Right lobe of liver (tissue), 6 donors: ENCODE measurements around the gene MAST4. TPM values are rescaled to one million over a fixed set of nuclear protein-coding genes. Genes with fewer than 3 reads are reported as not detected.

ENCODE experiments used
- ATAC-seq, 4 donors: fragments of 200-7000 bp; cut with Tn5 transposase; one replicate each; pipeline ENCODE4 v1.9.1; 2020; ENCODE audit warnings: mild to moderate bottlenecking in 4 of 4, moderate library complexity in 4 of 4
- DNase-seq, 3 donors: peaks; one replicate each; pipeline ENCODE4 v3.0.0-alpha.2; 2020
- H3K27ac ChIP-seq, 3 donors: fragments of 200-600 bp; one replicate each; pipeline ENCODE4 v1.8.0; 2022
- H3K27me3 ChIP-seq, 2 donors: fragments of 200-600 bp; one replicate each; pipeline ENCODE4 v1.8.0; 2022
- H3K36me3 ChIP-seq, 4 donors: fragments of 200-600 bp; sonication (generic) in 1 of 4; one replicate each; pipeline versions ENCODE4 v1.5.1 to v1.8.0; 2017 to 2022; ENCODE audit warnings: control low read depth in 1 of 4
- H3K4me1 ChIP-seq, 4 donors: fragments of 200-600 bp; sonication (generic) in 1 of 4; one replicate each; pipeline versions ENCODE4 v1.5.1 to v1.8.0; 2017 to 2022; ENCODE audit warnings: control low read depth in 1 of 4
- H3K4me3 ChIP-seq, 3 donors: fragments of 200-600 bp; one replicate each; pipeline ENCODE4 v1.8.0; 2022
- H3K9me3 ChIP-seq, 4 donors: fragments of 200-600 bp; sonication (generic) in 1 of 4; one replicate each; pipeline versions ENCODE4 v1.5.1 to v1.8.0; 2017 to 2022; ENCODE audit warnings: control low read depth in 1 of 4
- POLR2A ChIP-seq: fragments of 450-650 bp; IDR thresholded peaks from one replicate; pipeline ENCODE4 v1.6.1; 2017; ENCODE audit warnings: antibody characterized with exemption, mild to moderate bottlenecking
- WGBS: methylation state at CpG from one replicate; pipeline ENCODE4 v1.1.6; 2018; ENCODE audit warnings: low coverage, low lambda C conversion rate; ENCODE audit not compliant: insufficient coverage; ENCODE audit errors: missing lambda C conversion rate; 5-methylcytosine and 5-hydroxymethylcytosine counted together
- intact Hi-C, 2 donors: fragments of 100-400 bp; cut with DNase I; formaldehyde crosslinking; loops; one replicate each; pipeline versions ENCODE4 v1.11.2 to v1.14.1; 2022
- total RNA-seq, 6 experiments: library from RNA; depleted of rRNA in 2 of 6; stranded (reverse); fragments of >200 nt in 2 of 6; fragmentation: NEBNext Ultra II Directional in 3 of 6; extraction: Animal tissue kit (Norgen Biotek cat#: 25700) in 3 of 6; gene quantifications; one replicate each; pipeline versions ENCODE4 v1.1.0 to v1.2.4, GENCODE V29; 2016 to 2023
- TF ChIP-seq, protein P1 (sequence below), 4 donors: fragments of 200-600 bp in 3 of 4; fragments of 450-650 bp in 1 of 4; IDR thresholded peaks; one replicate each; pipeline versions ENCODE4 v1.5.1 to v1.8.0; 2016 to 2022; ENCODE audit warnings: antibody characterized with exemption in 4 of 4, mild to moderate bottlenecking in 2 of 4
- donor health status: DM: no; HTN: yes; CAD: no.
- donor health status: DM: no; HTN: no; CAD: no.
- donor health status: DM: no; HTN: no; CAD: no.
- donor health status: DM: no; HTN: yes; CAD: no.
- donor health status: DM: no; HTN: yes; CAD: no.

MAST4 gene
- total RNA-seq, 6 experiments from 2014 or later = 9.4 to 23.5 (median 13.9) TPM

DNA sequence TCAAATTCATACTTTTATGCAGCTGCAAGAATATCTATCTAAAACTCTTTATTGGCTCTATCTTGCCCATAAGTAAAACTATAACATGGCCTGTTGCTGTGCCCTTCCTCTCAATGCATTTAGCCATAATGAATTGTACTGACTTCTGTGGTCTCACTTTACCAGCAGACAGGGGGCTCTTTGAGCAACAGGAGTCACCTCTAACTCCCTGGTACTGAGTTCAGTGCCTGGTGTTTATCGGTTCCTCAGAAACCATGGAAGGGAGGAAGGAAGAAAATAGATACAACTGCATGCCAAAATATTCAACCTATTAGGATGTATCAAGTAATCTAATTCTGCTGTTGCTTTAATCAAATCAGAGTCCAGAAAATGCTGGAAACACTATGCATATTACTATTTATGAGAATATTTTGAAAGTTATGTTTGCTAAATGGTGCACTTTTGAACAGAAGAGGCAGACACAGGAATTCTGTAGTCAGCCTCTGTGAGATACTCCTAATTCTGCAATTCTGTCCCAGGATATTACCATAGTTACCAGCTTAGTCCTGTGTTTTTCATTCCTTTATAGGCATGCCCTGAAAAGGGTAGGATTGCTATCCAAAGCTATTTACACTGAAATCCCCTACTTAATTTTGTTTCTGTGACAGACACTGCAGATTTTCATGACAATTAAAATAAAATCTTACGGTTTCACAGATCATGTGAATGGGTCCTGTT lies 510.6 kb downstream of the MAST4 start:
- H3K9me3 ChIP-seq = no peaks in the 10 kb centered on the region
- H3K27ac ChIP-seq = no peak overlapping the region
- intact Hi-C loops = no loop called here
- H3K27me3 ChIP-seq = no peaks in the 10 kb centered on the region
- H3K36me3 ChIP-seq = peaks cover 0 to 15% (median 7%) of the 10 kb centered on the region in 4 donors
- H3K4me3 ChIP-seq = no peak overlapping the region
- peaks cover 0 to 9% (median 4%) of the 10 kb centered on the region in 4 donors for H3K4me1 ChIP-seq
- 40% methylated on average over 2 of the region's 2 CpGs for WGBS
- TF ChIP-seq, protein P1, sequence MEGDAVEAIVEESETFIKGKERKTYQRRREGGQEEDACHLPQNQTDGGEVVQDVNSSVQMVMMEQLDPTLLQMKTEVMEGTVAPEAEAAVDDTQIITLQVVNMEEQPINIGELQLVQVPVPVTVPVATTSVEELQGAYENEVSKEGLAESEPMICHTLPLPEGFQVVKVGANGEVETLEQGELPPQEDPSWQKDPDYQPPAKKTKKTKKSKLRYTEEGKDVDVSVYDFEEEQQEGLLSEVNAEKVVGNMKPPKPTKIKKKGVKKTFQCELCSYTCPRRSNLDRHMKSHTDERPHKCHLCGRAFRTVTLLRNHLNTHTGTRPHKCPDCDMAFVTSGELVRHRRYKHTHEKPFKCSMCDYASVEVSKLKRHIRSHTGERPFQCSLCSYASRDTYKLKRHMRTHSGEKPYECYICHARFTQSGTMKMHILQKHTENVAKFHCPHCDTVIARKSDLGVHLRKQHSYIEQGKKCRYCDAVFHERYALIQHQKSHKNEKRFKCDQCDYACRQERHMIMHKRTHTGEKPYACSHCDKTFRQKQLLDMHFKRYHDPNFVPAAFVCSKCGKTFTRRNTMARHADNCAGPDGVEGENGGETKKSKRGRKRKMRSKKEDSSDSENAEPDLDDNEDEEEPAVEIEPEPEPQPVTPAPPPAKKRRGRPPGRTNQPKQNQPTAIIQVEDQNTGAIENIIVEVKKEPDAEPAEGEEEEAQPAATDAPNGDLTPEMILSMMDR (IDR thresholded peaks at IDR 0.05) = no peak
- TF ChIP-seq POLR2A = no peak
- DNase-seq (no peak), ATAC-seq (peak in 3 of 4 donors; percentile 36 to 53 (median 48))

DNA sequence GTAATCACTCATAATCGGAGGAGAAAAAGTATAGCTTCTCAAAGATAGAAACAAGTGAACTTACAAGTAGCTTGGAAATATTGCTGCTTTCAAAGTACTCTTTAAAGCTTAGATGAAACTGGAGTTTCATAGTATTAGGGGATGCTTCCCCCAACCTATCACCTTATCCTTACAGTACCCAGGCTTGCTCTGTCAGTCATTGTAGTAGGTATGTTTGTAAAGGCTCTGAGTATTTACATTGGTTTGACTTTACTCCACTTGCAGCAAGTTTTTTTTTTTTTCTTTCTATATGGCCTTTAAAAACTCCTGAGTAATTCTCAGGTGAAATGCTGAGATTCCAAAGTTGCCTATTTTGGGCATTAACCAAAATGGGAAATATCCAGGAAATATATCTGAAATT lies 515.6 kb downstream of the MAST4 start:
- H3K36me3 ChIP-seq = peaks cover 0 to 8% (median 2%) of the 10 kb centered on the region in 4 donors
- no peak overlapping the region for H3K27ac ChIP-seq
- H3K9me3 ChIP-seq = no peaks in the 10 kb centered on the region
- WGBS = 100% methylated on average over 1 of the region's 1 CpG
- H3K27me3 ChIP-seq = no peaks in the 10 kb centered on the region
- TF ChIP-seq POLR2A = no peak
- TF ChIP-seq, protein P1 (IDR thresholded peaks at IDR 0.05) = no peak
- intact Hi-C loops = no loop called here
- peaks cover 0 to 17% (median 4%) of the 10 kb centered on the region in 4 donors for H3K4me1 ChIP-seq
- no peak overlapping the region for H3K4me3 ChIP-seq
- no peak for DNase-seq
- no peak for ATAC-seq

DNA sequence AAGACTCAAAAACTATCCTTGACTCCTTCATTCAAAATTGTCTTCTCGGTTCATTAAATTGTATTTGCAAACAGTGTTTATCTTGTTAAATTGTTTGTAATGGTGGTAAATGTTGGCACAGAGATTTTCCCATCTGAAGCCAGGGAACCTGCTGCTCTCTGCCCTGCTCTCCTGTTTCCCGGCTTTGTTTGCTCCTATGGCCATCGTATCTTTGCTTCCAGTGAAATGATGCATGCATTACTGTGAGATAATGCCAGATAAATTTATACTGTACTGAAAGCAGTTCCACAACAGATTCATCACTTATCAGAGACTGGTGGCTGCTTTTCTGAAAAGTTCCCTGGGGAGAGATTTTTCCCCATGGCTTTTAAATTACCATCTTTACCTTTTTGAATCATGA lies 519.1 kb downstream of the MAST4 start:
- TF ChIP-seq, protein P1 (IDR thresholded peaks at IDR 0.05) = no peak
- TF ChIP-seq POLR2A = no peak
- ATAC-seq (peak; percentile 65 to 86 (median 76)), DNase-seq (no peak)
- 23% methylated on average over 3 of the region's 3 CpGs for WGBS
- peaks cover 0 to 9% (median 0%) of the 10 kb centered on the region in 4 donors for H3K4me1 ChIP-seq
- H3K27me3 ChIP-seq = no peaks in the 10 kb centered on the region
- intact Hi-C loops = no loop called here
- H3K9me3 ChIP-seq = no peaks in the 10 kb centered on the region
- H3K36me3 ChIP-seq = peaks cover 0 to 8% (median 3%) of the 10 kb centered on the region in 4 donors
- no peak overlapping the region for H3K27ac ChIP-seq
- no peak overlapping the region for H3K4me3 ChIP-seq

DNA sequence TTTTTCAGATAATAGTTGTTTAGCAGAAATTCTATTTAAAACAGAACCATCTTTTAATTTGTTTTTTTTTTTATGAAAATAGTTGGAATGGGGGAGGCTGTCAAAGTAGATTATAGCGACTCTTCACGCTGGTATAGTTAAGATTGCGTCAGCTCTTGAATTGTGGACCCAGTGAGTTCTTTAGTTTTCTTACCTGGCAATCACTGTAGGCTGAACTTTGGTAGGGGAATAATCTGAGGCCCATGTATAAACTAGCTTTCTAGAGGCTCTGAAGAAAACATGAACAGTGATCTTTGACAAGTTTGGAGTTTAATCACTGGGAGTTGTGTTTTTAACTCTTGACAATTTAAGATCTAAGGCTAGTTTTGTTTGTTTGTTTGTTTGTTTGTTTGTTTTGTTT lies 519.6 kb downstream of the MAST4 start:
- Histone ChIP-seq H3K27me3 (no peaks in the 10 kb centered on the region), H3K4me3 (no peak overlapping the region), H3K4me1 (peaks cover 0 to 9% (median 0%) of the 10 kb centered on the region in 4 donors), H3K9me3 (no peaks in the 10 kb centered on the region), H3K36me3 (peaks cover 0 to 8% (median 3%) of the 10 kb centered on the region in 4 donors), H3K27ac (no peak overlapping the region)
- WGBS = 73% methylated on average over 3 of the region's 3 CpGs
- no peak for TF ChIP-seq POLR2A
- TF ChIP-seq, protein P1 (IDR thresholded peaks at IDR 0.05) = no peak
- DNase-seq (no peak), ATAC-seq (peak in 3 of 4 donors; percentile 54 to 78 (median 66))
- intact Hi-C loops = no loop called here
